ENCODE results near the gene GLB1L2. TPM values are rescaled to one million over a fixed set of nuclear protein-coding genes. Genes with fewer than 3 reads are reported as not detected.
"Not testable (repeated sequence)": the region's sequence is repeated elsewhere in the genome, so short reads cannot be mapped to it uniquely, and the experiment has no call there.

GLB1L2 gene
- total and polyA plus RNA-seq, 2 of the 13 experiments (the other 11 are each of a cell fraction or from before 2014, with no cell fraction given): 0.59 to 0.69 TPM

DNA sequence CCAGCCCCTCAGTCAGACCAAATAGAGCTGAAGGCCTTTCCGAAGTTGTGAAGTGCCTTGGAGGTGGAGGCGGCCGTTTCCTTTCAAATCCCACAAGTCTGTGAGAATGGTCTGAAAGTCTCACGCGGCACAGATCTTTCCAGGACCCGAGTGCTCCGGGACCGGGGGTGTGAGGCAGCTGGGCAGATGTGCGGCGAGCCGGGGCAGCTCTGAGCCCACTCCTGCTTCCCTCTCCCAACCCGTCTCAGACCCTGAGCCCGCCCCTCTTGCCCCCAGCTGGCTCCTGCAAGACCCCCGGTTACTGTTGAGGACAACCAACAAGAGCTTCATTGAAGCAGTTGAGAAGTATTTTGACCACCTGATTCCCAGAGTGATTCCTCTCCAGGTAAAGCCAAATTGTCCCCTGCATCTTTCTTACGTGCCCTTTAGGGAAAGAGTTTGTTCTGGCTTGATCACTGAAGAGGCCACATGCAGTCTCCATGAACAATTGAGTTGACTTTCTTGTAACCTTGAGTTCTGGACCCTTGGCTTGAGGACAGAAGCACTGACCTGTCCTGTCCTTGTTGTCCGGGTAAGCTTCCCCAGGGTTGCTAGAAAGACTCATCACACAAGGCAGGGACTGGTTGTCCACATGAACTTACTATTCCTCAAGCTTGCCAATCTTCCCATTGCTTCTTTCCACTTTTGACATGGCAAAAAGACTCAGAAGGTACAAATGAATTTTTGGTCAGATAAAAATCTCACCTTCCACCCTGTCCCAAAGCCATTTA, 48.1 kb upstream of the GLB1L2 start:
- H3K9me3 ChIP-seq (ENCODE audit: low read length): no peaks in the 10 kb centered on the region
- ATAC-seq: no peak
- TF ChIP-seq ZNF383 (CRISPR knock-in tag; IDR thresholded peaks at IDR 0.05; ENCODE audit: borderline replicate concordance) (no peak), POLR2A (IDR thresholded peaks at IDR 0.05; ENCODE audit: insufficient read depth in 1 of 2, low read depth in 2 of 2, low read length in 2 of 2) (no peak), MAFK (conservative IDR thresholded peaks at IDR 0.05 in 1 of 2, IDR thresholded peaks at IDR 0.05 in 1 of 2; ENCODE audit: low read length in 2 of 2) (no peak), ZNF737 (CRISPR knock-in tag; IDR thresholded peaks at IDR 0.05; ENCODE audit: borderline replicate concordance) (no peak), ZNF512 (CRISPR knock-in tag; IDR thresholded peaks at IDR 0.05) (no peak)
- TF ChIP-seq, protein P1, sequence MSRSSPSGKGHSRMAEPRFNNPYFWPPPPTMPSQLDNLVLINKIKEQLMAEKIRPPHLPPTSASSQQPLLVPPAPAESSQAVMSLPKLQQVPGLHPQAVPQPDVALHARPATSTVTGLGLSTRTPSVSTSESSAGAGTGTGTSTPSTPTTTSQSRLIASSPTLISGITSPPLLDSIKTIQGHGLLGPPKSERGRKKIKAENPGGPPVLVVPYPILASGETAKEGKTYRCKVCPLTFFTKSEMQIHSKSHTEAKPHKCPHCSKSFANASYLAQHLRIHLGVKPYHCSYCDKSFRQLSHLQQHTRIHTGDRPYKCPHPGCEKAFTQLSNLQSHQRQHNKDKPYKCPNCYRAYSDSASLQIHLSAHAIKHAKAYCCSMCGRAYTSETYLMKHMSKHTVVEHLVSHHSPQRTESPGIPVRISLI (CRISPR knock-in tag; IDR thresholded peaks at IDR 0.05; ENCODE audit: borderline replicate concordance): no peak
- no peak overlapping the region for H2AFZ ChIP-seq (ENCODE audit: low read length)
- no peak overlapping the region for H3K9ac ChIP-seq (ENCODE audit: insufficient read depth, low read depth, low read length)
- H3K4me2 ChIP-seq (ENCODE audit: low read depth, low read length): no peak overlapping the region
- intact Hi-C loops (cut with micrococcal nuclease; ENCODE audit: unreplicated experiment) (no loop called here), in situ Hi-C loops (cut with HindIII; ENCODE audit: extremely low pct_ligation_motif_present, low pct_unique_long_range_greater_than_20kb) (no loop called here)
- no peaks in the 10 kb centered on the region for H4K20me1 ChIP-seq (ENCODE audit: insufficient read depth, low read length)
- no peak overlapping the region for H3K27ac ChIP-seq (ENCODE audit: extremely low read length, insufficient read depth, low read length)
- H3K79me2 ChIP-seq (ENCODE audit: insufficient read depth, low read length): no peaks in the 10 kb centered on the region
- WGBS (ENCODE audit: low lambda C conversion rate): 28% methylated on average over 8 of the region's 16 CpGs
- BruUV-seq (replicated peaks): no TSS peak
- H3K36me3 ChIP-seq (replicated peaks in 1 of 2; ENCODE audit: control insufficient read depth in 1 of 2, insufficient read depth in 2 of 2, low read length in 2 of 2): no peaks in the 10 kb centered on the region
- DNase-seq (ENCODE audit: low spot score): no peak
- ChIA-PET CTCF (ENCODE audit: low intra/inter-chr PET ratio, low total read pairs) (no interaction called here), POLR2A (no interaction called here)
- peaks cover 0 to 45% of the 10 kb centered on the region in 2 experiments; a peak in 4 of 5 replicates for H3K27me3 ChIP-seq (ENCODE audit: control insufficient read depth in 1 of 2, insufficient read depth in 2 of 2, low read length in 2 of 2)
- no peak for FAIRE-seq
- H3K4me3 ChIP-seq (replicated peaks in 1 of 3; ENCODE audit: insufficient read depth in 1 of 3, low read depth in 2 of 3, low read length in 3 of 3): no peak overlapping the region
- H3K4me1 ChIP-seq (ENCODE audit: insufficient read depth, low read length): no peaks in the 10 kb centered on the region

GRCh38 chr11:134284349-134284748, 47.4 kb upstream of the GLB1L2 start:
- H3K9me3 ChIP-seq (ENCODE audit: low read length); H4K20me1 ChIP-seq (ENCODE audit: insufficient read depth, low read length); BruUV-seq (replicated peaks); CTCF ChIA-PET (ENCODE audit: low intra/inter-chr PET ratio, low total read pairs); intact Hi-C loops (cut with micrococcal nuclease; ENCODE audit: unreplicated experiment); H3K27ac ChIP-seq (ENCODE audit: extremely low read length, insufficient read depth, low read length); H3K36me3 ChIP-seq (replicated peaks in 1 of 2; ENCODE audit: control insufficient read depth in 1 of 2, insufficient read depth in 2 of 2, low read length in 2 of 2); H3K9ac ChIP-seq (ENCODE audit: insufficient read depth, low read depth, low read length); FAIRE-seq; H3K4me1 ChIP-seq (ENCODE audit: insufficient read depth, low read length); DNase-seq (ENCODE audit: low spot score); H3K4me2 ChIP-seq (ENCODE audit: low read depth, low read length); POLR2A ChIA-PET; in situ Hi-C loops (cut with HindIII; ENCODE audit: extremely low pct_ligation_motif_present, low pct_unique_long_range_greater_than_20kb); H3K4me3 ChIP-seq (replicated peaks in 1 of 3; ENCODE audit: insufficient read depth in 1 of 3, low read depth in 2 of 3, low read length in 3 of 3); ATAC-seq; H2AFZ ChIP-seq (ENCODE audit: low read length); H3K79me2 ChIP-seq (ENCODE audit: insufficient read depth, low read length): not testable (repeated sequence)
- WGBS (ENCODE audit: low lambda C conversion rate): 38% methylated on average over 5 of the region's 5 CpGs
- H3K27me3 ChIP-seq (ENCODE audit: control insufficient read depth in 1 of 2, insufficient read depth in 2 of 2, low read length in 2 of 2): peaks cover 0 to 41% of the 10 kb centered on the region in 2 experiments; a peak in 4 of 5 replicates
